Iris pigment epithelial cell (primary cell): ENCODE data around the gene TRIM68.
A peak's percentile ranks its signal among the peaks of the same experiment; 100 is the strongest.

ENCODE experiments used
- DNase-seq: peaks from one replicate; pipeline ENCODE4 v3.0.0-alpha.2; 2011; ENCODE audit warnings: low read depth

The TRIM68 gene

GRCh38 chr11:4606231-4607015, 1.6 kb downstream of the TRIM68 start:
- DNase-seq = peak; percentile 35

- DNase-seq = no peak
These were observed 3.0 kb downstream of the TRIM68 start for GRCh38 chr11:4605057-4605456.

GRCh38 chr11:4593739-4594138, 14.3 kb downstream of the TRIM68 start, which contains the start of gene OR52I1:
OR52I1 (plus strand) TSS chr11:4594039; CDS start chr11:4594039, 0 bp downstream.
- no peak for DNase-seq

GRCh38 chr11:4589017-4589416, 19.0 kb downstream of the TRIM68 start:
- no peak for DNase-seq

- no peak for DNase-seq
These were observed 26.6 kb downstream of the TRIM68 start, which contains the start of gene OR52I2 for GRCh38 chr11:4581443-4581842. OR52I2 (plus strand) TSS chr11:4581743.

- DNase-seq = no peak
These were observed 27.9 kb downstream of the TRIM68 start for GRCh38 chr11:4580124-4580523.

- DNase-seq = no peak
These were observed 29.4 kb downstream of the TRIM68 start for GRCh38 chr11:4578624-4579023.

- no peak for DNase-seq
These were observed 30.3 kb downstream of the TRIM68 start for GRCh38 chr11:4577761-4578160.

- DNase-seq = no peak
These were observed 31.2 kb downstream of the TRIM68 start for GRCh38 chr11:4576880-4577279.

- DNase-seq = no peak
These were observed 39.0 kb downstream of the TRIM68 start for GRCh38 chr11:4569075-4569474.

- no peak for DNase-seq
These were observed 42.7 kb downstream of the TRIM68 start for GRCh38 chr11:4565371-4565770.

- DNase-seq = no peak
These were observed 47.6 kb downstream of the TRIM68 start for GRCh38 chr11:4560467-4560866.

- DNase-seq = no peak
These were observed 48.2 kb downstream of the TRIM68 start for GRCh38 chr11:4559527-4560440.

- peak; percentile 21 for DNase-seq
These were observed 56.6 kb downstream of the TRIM68 start for GRCh38 chr11:4551346-4551979.
